Activated CD4-positive, alpha-beta T cell treated with anti-CD3 and anti-CD28 coated beads, Interleukin-2, Interleukin-4, amounts not matched to agents 100 ng/mL and 50 ng/mL, durations not matched to agents 16 hours and 8 hours (primary cell): ENCODE data around the gene HIPK2.
"Not testable (repeated sequence)": the region's sequence is repeated elsewhere in the genome, so short reads cannot be mapped to it uniquely, and the experiment has no call there.

Experiments used
- DNase-seq: peaks from one replicate; pipeline ENCODE4 v3.0.0-alpha.2; 2020; ENCODE audit warnings: low spot score

HIPK2 gene

DNA sequence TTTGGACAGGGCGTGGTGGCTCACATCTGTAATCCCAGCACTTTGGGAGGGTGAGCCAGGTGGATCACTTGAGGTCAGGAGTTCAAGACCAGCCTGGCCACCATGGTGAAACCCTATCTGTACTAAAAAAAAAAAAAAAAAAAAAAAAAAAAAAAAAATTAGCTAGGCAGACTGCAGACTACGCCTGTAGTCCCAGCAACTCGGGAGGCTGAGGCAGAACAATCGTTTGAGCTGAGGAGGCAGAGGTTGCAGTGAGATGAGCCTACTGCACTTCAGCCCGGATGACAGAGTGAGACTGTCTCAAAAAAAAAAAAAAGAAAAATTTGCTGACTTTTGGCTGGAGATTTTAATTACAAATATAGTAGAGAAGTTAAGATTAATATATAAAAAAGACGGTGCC, 104.0 kb downstream of the HIPK2 start:
- DNase-seq, result no peak

DNA sequence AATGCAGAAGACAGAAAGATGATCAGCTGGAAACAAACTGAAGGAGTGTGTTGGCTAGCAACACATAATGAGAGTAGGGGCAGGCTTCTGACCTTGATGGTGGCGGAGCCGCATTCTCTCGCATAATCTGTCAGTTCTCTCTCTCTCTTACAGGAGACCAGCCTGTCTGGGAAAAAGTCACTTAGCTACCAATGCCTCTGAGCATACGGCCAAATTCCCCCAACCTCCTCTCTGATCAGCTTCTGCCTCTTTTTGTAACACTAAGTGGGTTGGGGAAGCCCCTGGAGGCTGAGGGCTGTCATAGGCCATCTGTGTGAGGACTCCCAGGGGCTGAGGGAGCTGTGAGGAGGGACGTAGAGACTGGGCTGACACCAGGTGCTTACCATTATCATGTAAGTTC, 104.6 kb downstream of the HIPK2 start:
- peak; percentile 76 for DNase-seq

DNA sequence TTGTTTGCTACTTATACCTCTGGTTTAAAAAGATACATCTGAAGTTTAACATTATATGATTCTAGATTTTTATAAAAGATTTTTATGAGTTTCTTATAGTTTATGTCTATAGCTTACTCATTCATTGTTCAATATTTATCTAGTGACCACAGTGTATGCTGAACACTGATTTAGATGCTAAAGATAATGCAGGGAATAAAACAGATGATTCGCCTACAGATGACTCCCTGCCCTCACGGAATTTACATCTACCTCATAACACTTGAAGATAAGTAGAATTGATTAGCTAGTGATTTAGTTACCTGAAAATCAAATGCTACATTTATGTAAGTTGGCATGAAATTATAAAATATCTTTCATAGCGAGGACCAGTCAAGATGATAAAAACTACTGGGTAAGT, 105.8 kb downstream of the HIPK2 start:
- no peak for DNase-seq

DNA sequence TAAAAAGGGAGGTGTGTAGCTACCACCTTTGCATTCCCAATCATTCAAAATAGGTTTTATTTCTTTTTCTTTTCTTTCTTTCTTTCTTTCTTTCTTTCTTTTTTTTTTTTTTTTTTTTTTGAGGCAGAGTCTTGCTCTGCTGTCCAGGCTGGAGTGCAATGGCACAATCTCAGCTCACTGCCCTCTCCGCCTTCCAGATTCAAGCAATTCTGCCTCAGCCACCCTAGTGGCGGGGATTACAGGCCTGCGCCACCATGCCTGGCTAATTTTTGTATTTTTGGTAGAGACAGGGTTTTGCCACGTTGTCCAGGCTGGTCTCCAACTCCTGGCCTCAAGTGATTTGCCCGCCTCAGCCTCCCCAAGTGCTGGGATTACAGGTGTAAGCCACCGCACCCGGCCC, 107.1 kb downstream of the HIPK2 start:
- not testable (repeated sequence) for DNase-seq

DNA sequence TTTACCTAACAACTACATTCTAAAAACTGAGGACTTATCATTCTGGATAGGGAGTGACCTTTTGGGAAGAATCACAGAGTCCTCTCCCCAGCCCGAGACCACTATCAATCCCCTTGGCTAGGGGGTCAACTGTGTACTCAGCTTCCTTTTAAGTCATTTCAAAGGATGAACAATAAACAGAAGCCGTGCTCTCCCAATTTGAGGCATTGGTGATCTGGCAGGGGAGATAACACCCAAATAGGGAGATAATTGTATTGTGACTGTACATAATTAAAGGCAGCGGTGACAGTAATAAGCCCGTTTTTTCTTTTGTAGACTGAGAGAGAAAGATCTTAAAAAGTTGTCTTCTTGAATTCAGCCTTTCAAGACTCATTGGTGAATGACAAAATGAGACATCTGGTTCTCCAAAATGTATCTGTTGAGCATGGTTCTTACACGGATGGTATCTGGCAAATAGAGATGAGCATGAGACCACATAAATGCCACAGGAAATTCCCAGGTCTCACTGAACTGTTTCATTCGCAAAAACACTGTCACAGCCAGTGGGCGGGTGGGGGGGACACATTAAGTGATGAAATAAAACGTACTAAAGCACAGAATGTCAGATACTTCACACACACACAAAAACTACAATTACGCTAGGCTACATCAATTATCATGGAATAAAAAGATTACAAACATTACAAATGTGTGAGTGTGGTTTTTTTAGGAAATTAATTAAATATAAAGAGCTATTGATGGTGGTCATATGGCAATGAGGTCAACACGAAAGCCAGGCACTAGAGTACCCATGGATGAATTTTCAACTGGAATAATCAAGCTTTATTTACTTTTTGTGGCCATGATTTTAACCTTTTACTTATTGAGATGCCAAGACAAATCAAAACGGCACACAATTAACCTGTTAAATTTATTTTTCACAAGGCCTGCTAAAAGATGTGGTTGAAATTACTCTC, 108.4 kb downstream of the HIPK2 start:
- peak; percentile 45 for DNase-seq

DNA sequence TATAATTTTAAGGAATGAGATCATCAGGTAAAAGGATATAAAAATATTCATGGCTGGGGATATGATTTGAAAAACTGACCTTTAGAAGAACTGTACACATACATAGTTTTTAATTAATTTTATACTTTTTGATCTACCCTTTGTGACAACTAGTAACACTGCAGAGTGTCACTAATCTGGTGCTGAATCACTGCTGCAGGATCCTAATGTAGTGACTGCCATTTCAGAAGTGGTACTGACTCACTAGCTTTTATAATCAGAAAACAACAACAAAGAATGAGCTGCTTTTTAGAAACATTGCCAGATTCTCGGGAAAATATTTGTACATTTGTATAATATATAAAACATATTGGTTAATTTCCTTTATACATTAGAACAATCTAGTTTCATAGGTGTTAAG, 110.4 kb downstream of the HIPK2 start:
- DNase-seq, result no peak

DNA sequence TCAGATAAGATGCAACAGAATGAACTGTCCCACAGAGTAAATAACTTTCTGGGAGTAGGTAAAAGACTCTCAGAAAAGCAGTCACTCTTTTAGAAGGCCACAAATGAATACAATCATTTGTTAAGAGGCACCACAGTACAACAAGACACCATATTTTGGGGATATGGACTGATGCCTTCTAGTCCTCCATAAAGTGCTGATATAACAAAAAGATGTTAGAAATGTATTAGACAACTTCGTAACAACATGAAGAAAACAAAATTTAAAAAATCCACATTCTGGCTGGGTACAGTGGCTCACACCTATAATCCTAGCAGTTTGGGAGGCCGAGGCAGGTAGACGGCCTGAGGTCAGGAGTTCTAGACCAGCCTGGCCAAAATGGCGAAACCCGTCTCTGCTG, 111.3 kb downstream of the HIPK2 start:
- no peak for DNase-seq

DNA sequence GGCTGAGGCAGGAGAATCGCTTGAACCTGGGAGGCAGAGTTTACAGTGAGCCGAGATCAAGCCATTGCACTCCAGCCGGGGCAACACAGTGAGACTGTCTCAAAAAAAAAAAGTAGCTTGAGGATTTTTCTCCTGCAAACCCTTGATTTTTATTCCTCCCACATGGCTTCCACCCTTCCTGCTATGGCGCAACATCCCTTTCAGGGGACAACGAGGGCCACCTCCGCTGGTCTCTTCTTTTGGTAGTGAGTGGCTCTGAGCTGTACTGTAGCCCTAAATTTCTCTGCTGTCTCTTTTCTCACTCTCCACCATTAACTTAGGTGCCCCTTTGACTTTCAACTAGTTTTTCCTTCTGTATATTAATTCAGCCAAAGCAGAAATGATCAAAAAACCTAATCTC, 113.4 kb downstream of the HIPK2 start:
- DNase-seq, result no peak

DNA sequence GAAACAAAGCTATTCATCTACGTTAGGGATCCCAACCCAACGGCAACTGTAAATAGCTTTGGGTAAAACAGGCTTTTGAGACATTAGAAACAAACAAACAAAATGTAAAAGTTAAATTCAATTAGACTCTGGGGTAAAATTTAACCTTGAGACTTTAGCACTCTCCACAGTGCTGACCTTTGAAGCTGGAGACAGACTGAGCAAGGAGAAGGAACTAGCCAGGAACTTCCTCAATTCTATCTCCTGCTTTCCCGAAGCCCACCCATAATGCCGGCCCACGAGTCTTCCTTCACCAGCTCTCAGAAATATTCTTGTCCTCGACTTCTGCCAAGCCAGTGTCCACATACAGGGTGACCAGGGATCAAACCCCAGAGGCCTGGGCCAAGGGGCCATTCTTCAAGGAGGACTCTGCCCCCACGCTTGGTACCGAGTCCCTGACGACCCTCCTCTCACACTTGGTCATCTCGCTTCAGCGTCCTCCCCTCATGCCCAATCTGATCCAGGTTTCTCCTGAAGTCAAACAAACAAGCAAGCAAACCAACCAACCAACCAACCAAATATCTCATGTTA, 114.1 kb downstream of the HIPK2 start:
- no peak for DNase-seq

DNA sequence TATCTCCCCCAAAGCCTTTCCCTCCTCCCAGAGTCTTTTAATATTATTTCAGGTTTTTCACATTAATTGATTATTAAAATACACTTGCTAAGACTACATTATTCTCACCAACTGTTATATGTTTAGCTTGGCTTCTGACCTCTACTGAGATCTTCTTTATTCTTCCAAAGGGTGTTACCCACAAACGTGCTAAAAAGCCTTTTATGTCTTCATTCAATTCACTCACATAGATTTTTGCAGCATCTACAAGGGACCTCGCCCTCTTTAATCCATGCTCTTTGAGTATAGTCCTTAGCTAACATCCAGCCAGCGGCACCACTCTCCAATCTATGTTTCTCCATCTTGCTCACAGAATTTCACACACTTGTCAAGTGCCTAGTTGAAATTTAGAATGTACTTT, 115.9 kb downstream of the HIPK2 start:
- DNase-seq, result no peak

DNA sequence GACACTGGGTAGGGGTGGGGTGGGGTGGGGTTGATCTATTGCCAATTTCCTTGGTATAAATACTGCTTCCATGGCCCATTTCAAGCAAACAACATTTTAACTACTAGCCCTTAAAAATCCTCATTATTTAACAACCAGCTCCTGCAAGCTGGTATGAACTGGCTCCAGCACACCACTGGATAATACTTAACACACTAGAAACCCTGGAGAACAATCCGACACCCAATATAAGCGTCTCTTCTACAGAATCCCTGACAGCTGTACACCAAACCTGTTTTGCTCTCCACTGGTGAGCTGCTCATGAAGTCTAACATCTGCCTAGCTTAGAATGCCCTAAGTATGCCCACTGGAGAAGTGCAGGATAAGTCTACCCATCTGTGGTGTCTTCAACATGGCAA, 116.8 kb downstream of the HIPK2 start:
- DNase-seq, result no peak

DNA sequence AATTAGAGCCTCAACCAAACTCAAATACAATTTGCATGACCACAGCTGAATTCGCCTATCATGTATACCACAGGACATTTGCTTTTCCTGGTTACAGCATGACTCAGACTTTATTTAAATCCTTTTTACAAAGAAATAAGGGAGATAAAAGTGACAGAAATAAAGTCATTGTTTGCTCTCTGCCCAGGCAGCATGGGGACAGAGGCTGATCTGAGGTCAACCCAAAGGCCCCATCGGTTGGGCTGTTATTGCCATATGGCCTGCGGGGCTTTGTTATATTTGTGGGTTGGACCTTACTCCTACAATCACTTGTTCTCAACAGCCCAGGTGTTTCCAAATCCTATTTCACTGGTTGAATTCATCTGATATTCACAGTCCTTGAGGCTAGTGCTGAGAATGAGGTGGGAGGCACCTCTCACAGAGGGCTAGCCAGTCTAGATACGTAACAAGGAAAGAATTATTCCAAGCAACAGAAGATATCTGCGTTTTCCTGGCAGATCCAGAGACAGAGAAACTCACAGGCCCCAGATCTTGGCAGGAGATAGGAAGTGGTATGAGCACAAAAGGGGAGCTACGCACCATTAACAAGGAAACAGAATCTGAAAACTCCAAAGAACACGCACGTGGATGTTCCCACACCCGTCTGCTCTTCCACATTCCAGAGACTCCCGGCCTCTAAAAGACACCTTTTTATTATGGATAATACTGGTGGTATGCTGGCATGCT, 117.3 kb downstream of the HIPK2 start:
- no peak for DNase-seq

DNA sequence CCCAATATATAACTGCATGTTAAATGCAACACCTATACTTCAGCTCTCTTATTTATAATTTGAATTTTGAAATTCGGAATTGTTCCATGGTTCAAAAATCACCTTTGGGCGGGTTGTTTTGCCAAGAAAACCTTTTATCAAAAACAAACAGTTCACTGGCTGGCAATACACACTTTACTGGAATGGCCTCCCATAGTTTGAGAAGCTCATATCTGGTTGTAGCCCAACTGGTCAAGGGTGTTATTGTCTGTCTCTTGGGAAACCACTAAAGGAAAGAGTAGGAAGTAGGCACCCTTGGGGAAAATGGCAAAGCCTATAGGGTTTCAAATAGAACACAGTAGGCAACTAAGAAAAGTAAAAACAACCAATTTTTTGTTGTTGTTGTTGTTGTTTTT, 117.9 kb downstream of the HIPK2 start:
- no peak for DNase-seq

DNA sequence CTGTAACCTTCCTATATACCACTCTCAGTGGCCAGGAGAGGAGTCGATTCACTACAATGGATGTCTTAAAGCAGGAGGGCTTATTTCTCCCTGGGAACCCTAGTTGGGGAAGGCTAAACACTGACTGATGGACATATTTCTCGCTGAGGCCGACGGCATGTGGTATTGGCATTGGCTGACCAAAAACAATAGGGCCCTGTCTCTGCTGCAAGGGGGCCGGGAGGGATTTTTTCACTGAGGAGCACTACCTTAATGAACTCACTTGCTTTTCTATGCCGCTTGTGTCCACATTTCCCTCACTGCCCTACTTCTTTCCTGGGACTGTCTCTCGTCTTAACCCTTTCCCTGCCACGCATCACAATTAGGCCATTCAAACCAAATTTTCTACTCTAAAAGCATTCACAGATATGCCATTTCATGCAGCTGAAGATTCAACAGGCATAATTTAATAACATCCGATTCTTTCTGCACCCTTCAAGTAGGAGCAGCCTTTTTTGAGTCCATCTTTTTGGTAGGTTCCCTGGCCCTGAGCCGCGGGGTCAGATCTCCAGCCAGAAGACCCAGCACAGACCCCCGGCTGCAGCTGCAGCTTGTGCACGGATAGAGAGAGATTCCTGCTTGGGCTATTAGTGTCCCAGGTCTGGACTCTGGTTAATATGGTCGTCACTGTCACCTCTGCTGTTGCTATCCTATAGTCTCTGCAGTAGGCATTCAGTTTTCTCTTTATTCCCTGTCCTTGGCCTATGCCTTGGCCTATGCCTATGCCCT, 118.7 kb downstream of the HIPK2 start:
- DNase-seq, result no peak

DNA sequence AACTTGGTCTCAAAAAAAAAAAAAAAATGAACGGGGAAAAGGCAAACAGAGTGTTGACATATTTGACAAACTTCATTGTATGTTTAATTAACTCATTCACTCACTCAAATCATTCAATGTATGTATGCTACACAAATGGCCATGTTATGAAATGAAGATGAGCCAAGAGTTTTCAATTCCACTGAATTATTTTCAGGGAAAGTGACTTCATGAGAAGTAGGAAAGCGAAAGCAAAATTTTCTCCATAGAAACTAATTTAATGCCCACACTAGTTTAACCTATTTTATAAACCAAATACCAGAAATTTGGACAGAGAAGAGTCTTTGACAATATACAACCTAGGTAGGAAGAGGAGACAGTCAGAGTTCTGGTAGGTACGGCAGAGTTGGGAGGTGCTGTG, 119.5 kb downstream of the HIPK2 start:
- DNase-seq, result no peak

DNA sequence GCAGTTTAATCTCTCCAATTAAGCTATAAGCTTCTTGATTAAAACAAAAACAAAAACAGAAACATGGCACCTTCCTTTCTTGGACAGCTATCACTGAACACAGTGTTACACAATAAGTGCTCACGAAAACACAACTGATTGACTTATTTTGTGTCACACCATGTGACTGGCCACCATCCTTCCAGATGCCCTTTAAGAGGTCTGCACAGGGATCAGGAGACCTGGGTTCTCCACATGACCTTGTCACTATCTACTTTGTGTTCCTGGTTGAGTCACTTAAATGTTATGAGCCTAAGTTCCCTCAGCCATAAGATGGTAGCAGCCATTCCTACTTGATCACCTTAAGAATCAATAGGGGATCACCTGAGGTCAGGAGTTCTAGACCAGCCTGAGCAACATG, 120.1 kb downstream of the HIPK2 start:
- DNase-seq, result no peak

DNA sequence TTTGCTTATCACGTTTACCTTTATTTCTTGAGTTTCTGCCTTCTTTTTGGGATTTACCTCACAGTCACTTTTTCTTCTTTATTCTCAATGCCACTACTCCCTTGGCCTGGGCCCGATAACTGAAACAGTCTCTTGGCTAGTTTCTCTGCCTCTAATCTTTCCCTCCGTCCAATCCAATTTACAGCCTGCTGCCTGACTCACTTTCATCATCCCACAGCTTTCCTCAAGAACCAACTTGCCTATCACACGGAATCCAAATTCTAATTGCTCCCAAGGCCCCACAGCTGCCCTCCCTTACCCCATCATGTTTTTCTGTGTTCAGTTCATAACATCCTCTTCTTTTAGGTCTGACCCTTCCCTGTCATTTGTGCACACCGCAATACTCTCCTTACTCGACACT, 121.4 kb downstream of the HIPK2 start:
- DNase-seq, result no peak

DNA sequence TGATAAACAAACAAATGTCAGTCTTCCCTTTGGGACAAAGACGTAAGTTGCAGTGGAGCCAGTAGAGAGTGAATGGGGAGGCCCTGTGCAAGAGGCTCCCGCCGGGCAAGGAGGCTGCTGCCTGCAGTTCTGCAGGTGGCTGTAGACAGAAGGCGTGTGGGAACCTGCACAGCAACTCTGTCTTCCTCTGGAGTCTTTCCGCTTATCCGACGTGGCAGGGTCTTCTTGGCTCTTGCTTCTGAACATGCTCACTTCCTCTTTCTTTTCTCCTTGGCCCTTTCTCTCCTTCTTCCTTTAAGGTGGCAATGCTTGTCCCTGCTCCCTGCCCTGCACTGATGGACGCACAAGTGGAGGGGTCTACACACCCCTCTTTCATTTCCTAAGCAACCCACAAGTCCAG, 122.5 kb downstream of the HIPK2 start:
- no peak for DNase-seq

DNA sequence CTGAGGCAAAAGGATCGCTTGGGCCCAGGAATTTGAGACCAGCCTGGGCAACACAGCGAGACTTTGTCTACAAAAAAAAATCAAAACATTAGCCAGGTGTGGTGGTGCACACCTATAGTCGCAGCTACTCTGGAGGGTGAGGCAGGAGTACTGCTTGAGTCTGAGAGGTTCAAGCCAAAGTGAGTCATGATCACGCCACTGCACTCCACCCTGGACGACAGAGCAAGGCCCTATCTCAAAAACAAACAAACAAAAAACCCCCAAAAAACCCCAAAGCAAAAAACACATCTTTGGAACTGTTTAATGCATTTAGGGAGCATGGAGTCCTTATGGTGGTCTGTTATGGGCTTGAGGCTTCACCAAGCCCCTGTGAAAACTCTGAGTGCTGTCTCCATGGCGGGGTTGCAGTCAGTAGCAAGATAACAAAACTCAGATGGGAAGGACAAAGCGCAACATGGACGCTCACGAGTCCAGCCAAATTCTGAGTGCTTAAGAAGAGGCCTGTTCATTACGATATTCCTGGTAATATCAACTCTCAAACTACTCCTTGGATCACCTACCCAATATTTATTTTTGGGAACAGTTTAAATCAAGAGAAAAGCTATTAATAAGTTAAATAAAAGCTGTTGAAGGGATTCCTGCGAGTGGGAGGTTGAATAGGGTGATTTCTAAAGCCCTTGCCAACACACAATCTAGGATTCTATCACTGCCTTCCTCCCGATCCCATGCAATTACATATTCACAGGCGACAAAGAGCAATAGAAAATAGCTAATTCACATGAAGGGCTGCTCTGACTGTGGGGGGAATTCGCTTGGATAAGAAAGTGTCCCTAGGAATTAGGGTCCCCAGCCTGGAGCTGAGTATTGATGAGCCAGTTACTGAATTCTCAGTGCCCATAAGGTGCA, 123.3 kb downstream of the HIPK2 start:
- DNase-seq, result no peak

DNA sequence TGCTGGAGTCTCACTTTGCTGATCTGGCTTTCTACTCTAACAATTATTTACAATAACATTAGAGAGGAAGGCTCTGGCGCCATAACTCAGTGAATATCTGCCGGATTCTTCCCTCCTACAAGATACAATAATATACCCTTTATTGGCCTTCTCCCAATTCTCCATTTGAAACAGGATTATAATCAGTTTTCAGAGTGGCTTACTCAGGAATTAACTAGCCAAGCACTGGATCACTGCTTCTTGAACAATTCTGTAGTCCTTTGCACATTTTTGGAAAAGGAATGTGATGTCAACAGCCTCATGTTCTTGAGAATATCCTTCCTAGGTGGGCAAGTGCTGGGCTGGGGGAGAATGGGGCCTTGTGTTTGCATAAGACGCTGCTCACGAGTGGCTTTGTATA, 125.9 kb downstream of the HIPK2 start:
- DNase-seq, result no peak

DNA sequence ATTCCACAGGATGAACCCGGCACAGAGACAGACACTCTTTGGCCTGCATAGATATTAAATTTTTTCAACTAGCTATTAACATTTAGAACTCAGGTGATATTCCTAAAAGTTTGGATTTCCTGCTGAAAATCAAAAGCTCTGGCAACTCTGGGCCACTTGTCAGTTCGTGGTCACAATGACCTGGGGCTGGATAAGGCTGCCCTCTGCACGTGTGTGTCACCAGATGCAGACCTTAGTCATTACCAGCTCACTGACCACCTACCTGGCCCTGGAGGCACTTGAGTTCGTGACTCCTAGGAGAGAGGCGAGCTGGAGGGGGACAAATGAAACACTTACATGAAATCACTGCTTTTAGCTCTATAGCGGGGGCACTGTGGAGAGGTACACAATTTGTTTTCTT, 126.5 kb downstream of the HIPK2 start:
- DNase-seq, result no peak
